ENCODE results near the gene CSNK2B. TPM values are rescaled to one million over a fixed set of nuclear protein-coding genes. Genes with fewer than 3 reads are reported as not detected.

Gene CSNK2B
- total and polyA plus RNA-seq, 2 donors from 2014 or later, result 130 to 270 TPM

GRCh38 chr6:31687860-31688693 is 22.2 kb downstream of the CSNK2B start:
- TF ChIP-seq CTCF (IDR thresholded peaks at IDR 0.05; ENCODE audit: borderline replicate concordance, extremely low read depth, insufficient read depth), result no peak
- H3K9me3 ChIP-seq (ENCODE audit: control insufficient read depth in 2 of 3, insufficient read depth in 1 of 3, low read length in 3 of 3), result no peaks in the 10 kb centered on the region
- peaks cover 0 to 2% (median 0%) of the 10 kb centered on the region in 3 donors for H3K4me1 ChIP-seq (ENCODE audit: control insufficient read depth in 2 of 3, insufficient read depth in 2 of 3, low read depth in 1 of 3, low read length in 3 of 3)
- H3K9ac ChIP-seq (ENCODE audit: low read length in 3 of 3), result no peak overlapping the region
- FAIRE-seq (no peak), DNase-seq (no peak)
- no peak overlapping the region for H3K4me3 ChIP-seq (ENCODE audit: low read length in 3 of 3)
- intact Hi-C loops (cut with DNase I), result no loop called here
- H3K36me3 ChIP-seq (ENCODE audit: control insufficient read depth in 2 of 3, insufficient read depth in 3 of 3, low read length in 3 of 3), result peaks cover 2 to 46% (median 40%) of the 10 kb centered on the region in 3 donors
- H3K27me3 ChIP-seq (ENCODE audit: control insufficient read depth, insufficient read depth, low read length), result no peaks in the 10 kb centered on the region
- no peak overlapping the region for H3K27ac ChIP-seq (ENCODE audit: low read depth in 2 of 2, low read length in 2 of 2)

- peaks cover 4 to 46% (median 40%) of the 10 kb centered on the region in 3 donors for H3K36me3 ChIP-seq (ENCODE audit: control insufficient read depth in 2 of 3, insufficient read depth in 3 of 3, low read length in 3 of 3)
- H3K9me3 ChIP-seq (ENCODE audit: control insufficient read depth in 2 of 3, insufficient read depth in 1 of 3, low read length in 3 of 3), result no peaks in the 10 kb centered on the region
- peak in 1 of 5 donors; percentile 17 for DNase-seq
- no peak overlapping the region for H3K27ac ChIP-seq (ENCODE audit: low read depth in 2 of 2, low read length in 2 of 2)
- H3K27me3 ChIP-seq (ENCODE audit: control insufficient read depth, insufficient read depth, low read length), result no peaks in the 10 kb centered on the region
- no peak overlapping the region for H3K4me3 ChIP-seq (ENCODE audit: low read length in 3 of 3)
- no peaks in the 10 kb centered on the region for H3K4me1 ChIP-seq (ENCODE audit: control insufficient read depth in 2 of 3, insufficient read depth in 2 of 3, low read depth in 1 of 3, low read length in 3 of 3)
- no peak for FAIRE-seq
- intact Hi-C loops (cut with DNase I), result no loop called here
- TF ChIP-seq CTCF (IDR thresholded peaks at IDR 0.05; ENCODE audit: borderline replicate concordance, extremely low read depth, insufficient read depth), result no peak
- no peak overlapping the region for H3K9ac ChIP-seq (ENCODE audit: low read length in 3 of 3)
Observed at GRCh38 chr6:31689249-31690110, 23.6 kb downstream of the CSNK2B start.

DNA sequence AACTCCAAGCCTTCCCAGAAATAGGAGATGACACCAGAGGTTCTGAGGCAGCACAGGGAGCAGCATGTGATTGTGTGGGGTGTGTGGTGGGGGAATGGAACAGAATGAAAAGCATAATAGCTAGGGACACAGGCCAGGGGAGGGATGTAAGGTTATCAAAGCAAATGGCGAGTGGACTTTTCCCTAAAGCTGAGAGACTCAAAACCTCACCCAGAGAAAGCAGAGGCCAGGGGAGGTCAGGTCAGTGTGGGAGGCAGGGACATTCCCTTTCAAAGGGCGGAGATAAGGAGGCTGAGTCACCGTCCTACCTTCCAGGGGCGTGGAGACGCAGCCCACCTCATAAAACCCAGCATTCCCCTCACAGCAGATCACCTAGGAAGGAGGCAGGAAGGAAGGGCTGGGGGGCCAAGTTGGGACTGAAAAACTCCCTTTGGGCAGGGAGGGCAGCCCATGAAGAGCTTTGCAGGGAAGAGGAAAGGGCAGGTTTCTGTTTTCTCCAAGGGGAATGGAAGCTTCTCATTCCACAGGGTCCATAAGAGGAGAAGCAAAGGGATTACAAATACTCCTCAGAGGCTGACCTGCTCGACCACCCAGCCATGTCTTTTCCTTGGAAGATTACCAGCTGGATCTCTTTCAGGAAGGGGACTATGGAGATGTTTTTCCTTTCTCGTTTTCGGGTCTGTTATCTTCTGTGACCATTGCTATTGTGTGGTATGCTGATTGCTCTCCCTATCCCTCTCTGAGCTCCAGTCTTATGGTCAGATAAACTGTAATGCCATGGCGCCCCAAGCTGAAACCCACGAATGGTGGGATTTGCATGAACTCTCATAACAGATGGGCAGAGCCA is 24.6 kb downstream of the CSNK2B start:
- H3K36me3 ChIP-seq (ENCODE audit: control insufficient read depth in 2 of 3, insufficient read depth in 3 of 3, low read length in 3 of 3), result peaks cover 9 to 49% (median 46%) of the 10 kb centered on the region in 3 donors
- DNase-seq, result no peak
- intact Hi-C loops (cut with DNase I), result no loop called here
- no peak overlapping the region for H3K9ac ChIP-seq (ENCODE audit: low read length in 3 of 3)
- H3K9me3 ChIP-seq (ENCODE audit: control insufficient read depth in 2 of 3, insufficient read depth in 1 of 3, low read length in 3 of 3), result no peaks in the 10 kb centered on the region
- H3K4me1 ChIP-seq (ENCODE audit: control insufficient read depth in 2 of 3, insufficient read depth in 2 of 3, low read depth in 1 of 3, low read length in 3 of 3), result no peaks in the 10 kb centered on the region
- H3K27ac ChIP-seq (ENCODE audit: low read depth in 2 of 2, low read length in 2 of 2), result no peak overlapping the region
- TF ChIP-seq CTCF (IDR thresholded peaks at IDR 0.05; ENCODE audit: borderline replicate concordance, extremely low read depth, insufficient read depth), result no peak
- no peak overlapping the region for H3K4me3 ChIP-seq (ENCODE audit: low read length in 3 of 3)
- H3K27me3 ChIP-seq (ENCODE audit: control insufficient read depth, insufficient read depth, low read length), result no peaks in the 10 kb centered on the region
- FAIRE-seq, result no peak
